IMR-90 (cell line): Measurements from ENCODE around the gene OR3A2.
"Not testable (repeated sequence)": the region's sequence is repeated elsewhere in the genome, so short reads cannot be mapped to it uniquely, and the experiment has no call there.

Experiments
- BHLHE40 ChIP-seq: fragments of 150-350 bp; IDR thresholded peaks from 2 replicates; pipeline ENCODE4 v1.6.1; 2016; ENCODE audit warnings: mild to moderate bottlenecking, low read depth, low read length
- CEBPB ChIP-seq: IDR thresholded peaks from 2 replicates; pipeline ENCODE4 v1.6.1; 2012; ENCODE audit warnings: low read depth, low read length, improper control_type of control experiment
- CHD1 ChIP-seq: IDR thresholded peaks from 2 replicates; pipeline ENCODE4 v1.6.1; 2012; ENCODE audit warnings: low read depth, low read length, improper control_type of control experiment
- CTCF ChIP-seq: conservative IDR thresholded peaks from 2 replicates; pipeline ENCODE4 v1.5.1; 2012; ENCODE audit warnings: mild to moderate bottlenecking, low read depth, low read length, improper control_type of control experiment
- ELK1 ChIP-seq: fragments of 150-350 bp; IDR thresholded peaks from 2 replicates; pipeline ENCODE4 v1.6.1; 2016; ENCODE audit warnings: low read depth, mild to moderate bottlenecking, low read length, moderate library complexity, borderline replicate concordance
- FOS ChIP-seq: fragments of 150-350 bp; IDR thresholded peaks from 2 replicates; pipeline ENCODE4 v1.6.1; 2016; ENCODE audit warnings: low read depth, low read length
- MAFK ChIP-seq: IDR thresholded peaks from 2 replicates; pipeline ENCODE4 v1.6.1; 2012; ENCODE audit warnings: low read depth, low read length, improper control_type of control experiment
- MAZ ChIP-seq: IDR thresholded peaks from 2 replicates; pipeline ENCODE4 v1.6.1; 2012; ENCODE audit warnings: low read depth, mild to moderate bottlenecking, low read length, improper control_type of control experiment, moderate library complexity, borderline replicate concordance
- MXI1 ChIP-seq: IDR thresholded peaks from 2 replicates; pipeline ENCODE4 v1.6.1; 2012; ENCODE audit warnings: low read depth, mild to moderate bottlenecking, low read length, moderate library complexity, borderline replicate concordance
- POLR2A ChIP-seq: IDR thresholded peaks from 2 replicates; pipeline ENCODE4 v1.6.1; 2012; ENCODE audit warnings: mild to moderate bottlenecking, low read depth, low read length
- RAD21 ChIP-seq: IDR thresholded peaks from 2 replicates; pipeline ENCODE4 v1.6.1; 2012; ENCODE audit warnings: low read length, improper control_type of control experiment
- RCOR1 ChIP-seq: IDR thresholded peaks from 2 replicates; pipeline ENCODE4 v1.6.1; 2012; ENCODE audit warnings: mild to moderate bottlenecking, low read length, improper control_type of control experiment; ENCODE audit not compliant: insufficient replicate concordance
- USF2 ChIP-seq: fragments of 150-350 bp; IDR thresholded peaks from 2 replicates; pipeline ENCODE4 v1.6.1; 2017; ENCODE audit warnings: mild to moderate bottlenecking, antibody characterized with exemption, low read length, low read depth

- TF ChIP-seq RCOR1, CTCF, POLR2A, RAD21, FOS, MAZ, USF2, MXI1, ELK1, MAFK, BHLHE40, CEBPB, CHD1: not testable (repeated sequence)
Observed at GRCh38 chr17:3293548-3293947, 92.6 kb downstream of the OR3A2 start.
